ENCODE measurements around the gene TMEM203.
A peak's percentile ranks its signal among the peaks of the same experiment; 100 is the strongest.

TMEM203 gene

DNA sequence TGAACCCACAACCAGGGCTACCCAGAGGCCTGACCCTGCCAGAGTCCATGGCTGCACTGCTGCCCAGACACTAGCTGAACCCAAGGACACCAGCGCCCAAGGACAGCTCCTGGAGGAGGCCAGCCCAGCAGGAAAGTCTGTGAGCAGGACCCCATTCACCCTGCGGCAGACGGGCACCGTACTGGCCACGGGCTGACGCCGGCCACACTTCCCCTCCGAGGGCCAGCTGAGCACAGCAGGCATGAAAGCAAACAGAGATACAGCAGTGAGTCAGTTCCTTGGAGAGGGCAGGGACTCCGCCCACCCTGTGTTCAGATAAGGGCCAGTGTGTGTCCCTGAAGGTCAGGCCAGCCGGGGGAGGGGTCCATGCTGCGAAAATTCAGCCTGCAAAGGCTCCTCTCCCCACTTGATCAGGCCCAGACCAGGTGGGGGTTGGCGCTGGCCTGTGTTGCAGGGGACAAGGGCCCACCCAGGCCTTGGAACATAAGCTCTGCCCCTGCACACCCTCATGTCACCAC, 13.4 kb upstream of the TMEM203 start:
- TF ChIP-seq YY1 (IDR thresholded peaks at IDR 0.05; ENCODE audit: low read depth): no peak
- no peak for TF ChIP-seq TEAD4 (IDR thresholded peaks at IDR 0.05)
- TF ChIP-seq CEBPB (IDR thresholded peaks at IDR 0.05): no peak
- TF ChIP-seq, protein P1, sequence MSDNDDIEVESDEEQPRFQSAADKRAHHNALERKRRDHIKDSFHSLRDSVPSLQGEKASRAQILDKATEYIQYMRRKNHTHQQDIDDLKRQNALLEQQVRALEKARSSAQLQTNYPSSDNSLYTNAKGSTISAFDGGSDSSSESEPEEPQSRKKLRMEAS (IDR thresholded peaks at IDR 0.05): no peak
- no peak for TF ChIP-seq FOXM1 (IDR thresholded peaks at IDR 0.05; ENCODE audit: borderline replicate concordance, low read depth)

DNA sequence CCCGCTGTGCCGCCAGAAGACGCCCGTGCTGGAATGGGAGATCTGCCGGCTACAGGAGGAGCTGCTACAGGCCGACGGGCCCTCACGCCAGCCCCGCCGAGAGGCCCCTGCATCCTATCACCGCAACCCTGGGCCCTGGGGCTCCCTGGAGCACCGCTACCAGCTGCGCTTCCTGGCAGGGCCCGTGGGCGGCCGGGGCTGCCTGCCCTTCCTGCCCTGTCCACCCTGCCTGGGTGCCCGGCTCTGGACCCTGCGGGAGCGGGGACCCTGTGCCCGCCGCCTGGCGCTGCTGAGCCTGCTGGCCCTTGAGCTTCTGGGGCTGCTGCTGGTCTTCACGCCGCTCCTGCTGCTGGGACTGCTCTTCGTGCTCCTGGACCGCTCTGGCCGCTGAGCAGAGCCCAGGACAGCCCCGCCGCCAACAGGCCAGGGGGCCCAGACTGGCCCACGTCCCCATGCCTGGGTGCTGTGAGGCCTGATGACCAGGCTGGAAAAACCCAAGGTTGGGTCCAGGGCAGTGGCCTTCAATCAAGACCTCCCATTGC, 12.8 kb upstream of the TMEM203 start:
- TF ChIP-seq, protein P1 (IDR thresholded peaks at IDR 0.05): no peak
- TF ChIP-seq, protein P2, sequence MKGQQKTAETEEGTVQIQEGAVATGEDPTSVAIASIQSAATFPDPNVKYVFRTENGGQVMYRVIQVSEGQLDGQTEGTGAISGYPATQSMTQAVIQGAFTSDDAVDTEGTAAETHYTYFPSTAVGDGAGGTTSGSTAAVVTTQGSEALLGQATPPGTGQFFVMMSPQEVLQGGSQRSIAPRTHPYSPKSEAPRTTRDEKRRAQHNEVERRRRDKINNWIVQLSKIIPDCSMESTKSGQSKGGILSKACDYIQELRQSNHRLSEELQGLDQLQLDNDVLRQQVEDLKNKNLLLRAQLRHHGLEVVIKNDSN (IDR thresholded peaks at IDR 0.05): no peak
- TF ChIP-seq FOXM1 (IDR thresholded peaks at IDR 0.05; ENCODE audit: borderline replicate concordance, low read depth) (no peak), ZBTB7A (IDR thresholded peaks at IDR 0.05; ENCODE audit: low read depth) (no peak), YY1 (IDR thresholded peaks at IDR 0.05; ENCODE audit: low read depth) (no peak), EGR1 (IDR thresholded peaks at IDR 0.05) (no peak), EP300 (IDR thresholded peaks at IDR 0.05; ENCODE audit: borderline replicate concordance) (no peak), REST (IDR thresholded peaks at IDR 0.05; ENCODE audit: low read depth) (no peak), TAF1 (IDR thresholded peaks at IDR 0.05; ENCODE audit: low read depth) (no peak), NFIC (IDR thresholded peaks at IDR 0.05) (no peak), TEAD4 (IDR thresholded peaks at IDR 0.05) (no peak), CEBPB (IDR thresholded peaks at IDR 0.05) (no peak), CREB1 (IDR thresholded peaks at IDR 0.05; ENCODE audit: low read depth) (no peak), TCF12 (IDR thresholded peaks at IDR 0.05; ENCODE audit: low read depth) (no peak)

DNA sequence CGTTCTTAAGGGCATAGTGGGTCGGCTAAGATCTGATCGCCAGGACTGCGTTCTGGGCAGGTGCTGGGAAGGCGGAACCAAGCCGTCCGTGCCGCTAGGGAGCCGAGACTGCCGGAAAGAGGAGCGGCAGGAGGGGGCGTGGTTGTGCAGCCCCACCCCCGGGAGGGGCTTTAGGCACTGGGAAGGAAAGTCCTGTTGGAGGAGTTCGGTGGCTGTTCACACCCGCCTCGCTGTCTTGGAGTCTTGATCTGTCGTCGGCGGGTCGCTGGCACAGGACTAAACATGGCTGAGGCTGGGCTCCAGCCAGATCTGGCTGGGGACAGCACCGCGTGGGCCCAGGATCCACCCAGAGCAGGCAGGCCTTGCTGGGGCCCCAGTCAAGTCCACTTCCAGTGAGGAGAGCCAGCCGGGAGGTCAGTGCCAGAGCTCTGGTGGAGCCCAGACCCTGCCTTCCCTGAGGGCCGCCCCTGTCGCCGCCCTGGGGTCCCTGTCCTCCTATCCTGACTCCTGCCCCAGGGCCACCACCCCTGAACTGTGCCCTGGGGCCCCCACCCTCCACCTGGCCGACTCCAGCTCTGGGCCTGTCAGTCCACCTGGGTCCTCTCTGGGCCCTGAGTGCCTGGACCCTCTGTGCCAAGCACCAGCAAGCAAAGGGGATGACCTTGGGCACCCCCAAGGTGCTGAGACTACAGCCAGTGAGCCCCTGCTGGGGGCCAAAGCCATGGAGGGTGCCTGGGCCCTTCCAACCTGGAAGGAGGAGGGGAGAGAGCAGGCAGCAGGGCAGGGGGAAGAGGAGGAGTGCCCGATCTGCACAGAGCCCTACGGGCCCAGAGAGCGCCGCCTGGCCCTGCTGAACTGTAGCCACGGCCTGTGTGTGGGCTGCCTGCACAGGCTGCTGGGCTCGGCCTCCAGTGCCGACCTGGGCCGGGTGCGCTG, 12.1 kb upstream of the TMEM203 start:
- TF ChIP-seq ZBTB7A (IDR thresholded peaks at IDR 0.05; ENCODE audit: low read depth): 0 out of 2 replicates have a peak, but pooled peaks have one; percentile 44
- TF ChIP-seq, protein P1 (IDR thresholded peaks at IDR 0.05): peak; percentile 66
- TF ChIP-seq FOXM1 (IDR thresholded peaks at IDR 0.05; ENCODE audit: borderline replicate concordance, low read depth): no peak
- TF ChIP-seq TAF1 (IDR thresholded peaks at IDR 0.05; ENCODE audit: low read depth): no peak
- TF ChIP-seq RAD21 (IDR thresholded peaks at IDR 0.05; ENCODE audit: low read depth): peak; percentile 9; the same call in 1 of the 2 replicates

DNA sequence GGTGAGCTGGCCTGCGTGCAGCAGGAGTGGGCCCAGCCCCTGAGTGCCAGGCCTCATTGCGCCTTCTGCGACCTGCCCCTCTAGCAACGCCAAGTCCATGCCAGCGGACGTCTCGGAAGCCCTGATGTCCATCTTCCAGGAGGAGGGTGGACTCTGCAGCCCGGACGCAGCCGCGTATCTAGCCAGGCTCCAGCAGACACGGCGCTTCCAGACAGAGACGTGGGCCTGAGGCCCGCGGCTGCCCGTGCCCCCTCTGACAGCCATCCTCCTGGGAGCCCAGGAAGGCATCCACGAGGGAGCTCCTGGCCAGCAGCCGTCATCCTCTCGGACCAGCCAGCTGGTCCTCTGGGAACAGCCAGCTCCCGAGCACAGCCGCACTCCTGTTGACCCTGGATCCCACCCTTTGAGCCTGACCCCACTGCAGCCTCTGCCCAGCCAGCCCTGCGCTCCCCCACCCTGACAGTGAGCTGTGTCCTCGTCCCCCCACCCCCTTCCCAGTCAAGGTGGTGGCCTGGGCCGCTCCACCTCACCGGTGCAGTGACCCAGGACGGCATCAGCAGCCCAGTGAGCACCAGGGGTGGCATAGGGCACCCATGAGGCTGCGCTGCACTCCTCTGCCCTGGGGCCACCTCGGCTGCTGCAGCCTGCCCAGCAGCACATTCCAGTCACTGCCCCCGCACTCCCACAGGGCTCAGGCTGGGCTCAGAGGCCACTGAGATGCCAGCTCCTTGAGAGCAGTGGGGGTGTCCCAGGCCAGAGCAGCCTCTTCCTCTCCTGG, 10.9 kb upstream of the TMEM203 start:
- TF ChIP-seq YY1 (IDR thresholded peaks at IDR 0.05; ENCODE audit: low read depth): no peak
- TF ChIP-seq EP300 (IDR thresholded peaks at IDR 0.05; ENCODE audit: borderline replicate concordance): no peak
- TF ChIP-seq REST (IDR thresholded peaks at IDR 0.05; ENCODE audit: low read depth): no peak
- TF ChIP-seq CEBPB (IDR thresholded peaks at IDR 0.05): no peak
- no peak for TF ChIP-seq TAF1 (IDR thresholded peaks at IDR 0.05; ENCODE audit: low read depth)
- no peak for TF ChIP-seq CREB1 (IDR thresholded peaks at IDR 0.05; ENCODE audit: low read depth)
- TF ChIP-seq TCF12 (IDR thresholded peaks at IDR 0.05; ENCODE audit: low read depth): no peak
- TF ChIP-seq FOXM1 (IDR thresholded peaks at IDR 0.05; ENCODE audit: borderline replicate concordance, low read depth): no peak
- TF ChIP-seq, protein P1 (IDR thresholded peaks at IDR 0.05): no peak
- TF ChIP-seq TEAD4 (IDR thresholded peaks at IDR 0.05): no peak
- TF ChIP-seq NFIC (IDR thresholded peaks at IDR 0.05): no peak
- TF ChIP-seq, protein P2 (IDR thresholded peaks at IDR 0.05): no peak

Data from Ishikawa (cell line).